HG03432 (cell line): ENCODE measurements around the gene KLHL2.
"Not testable (repeated sequence)": the region's sequence is repeated elsewhere in the genome, so short reads cannot be mapped to it uniquely, and the experiment has no call there.

ENCODE experiments used
- ATAC-seq: cut with Tn5 transposase; IDR thresholded peaks from one replicate; pipeline ENCODE4 v1.9.1; 2021; ENCODE audit warnings: mild to moderate bottlenecking, moderate library complexity; ENCODE audit not compliant: unreplicated experiment

The KLHL2 gene

GRCh38 chr4:165207431-165208220 lies at the start of gene KLHL2:
KLHL2 (plus strand) TSS chr4:165207561; CDS start chr4:165207877, 316 bp downstream.
- peak; percentile 94 for ATAC-seq

- ATAC-seq = no peak
Observed at GRCh38 chr4:165158762-165159161, 48.6 kb upstream of the KLHL2 start.

GRCh38 chr4:165164257-165164656 lies 43.1 kb upstream of the KLHL2 start:
- no peak for ATAC-seq

GRCh38 chr4:165166872-165167271 lies 40.5 kb upstream of the KLHL2 start:
- not testable (repeated sequence) for ATAC-seq

GRCh38 chr4:165167650-165168049 lies 39.7 kb upstream of the KLHL2 start:
- ATAC-seq = no peak

GRCh38 chr4:165170819-165171218 lies 36.5 kb upstream of the KLHL2 start:
- ATAC-seq = no peak

- ATAC-seq = not testable (repeated sequence)
Observed at GRCh38 chr4:165175470-165175869, 31.9 kb upstream of the KLHL2 start.

GRCh38 chr4:165175879-165176278 lies 31.5 kb upstream of the KLHL2 start:
- ATAC-seq = no peak

- ATAC-seq = peak; percentile 79
Observed at GRCh38 chr4:165177725-165178666, 29.4 kb upstream of the KLHL2 start.

GRCh38 chr4:165184220-165184619 lies 23.1 kb upstream of the KLHL2 start:
- no peak for ATAC-seq

- not testable (repeated sequence) for ATAC-seq
Observed at GRCh38 chr4:165184998-165185397, 22.4 kb upstream of the KLHL2 start.

- ATAC-seq = no peak
Observed at GRCh38 chr4:165185448-165185847, 21.9 kb upstream of the KLHL2 start.

- no peak for ATAC-seq
Observed at GRCh38 chr4:165190591-165191347, 16.6 kb upstream of the KLHL2 start.

- no peak for ATAC-seq
Observed at GRCh38 chr4:165191348-165191656, 16.1 kb upstream of the KLHL2 start.

GRCh38 chr4:165191814-165192499 lies 15.4 kb upstream of the KLHL2 start:
- ATAC-seq = no peak

GRCh38 chr4:165192500-165192898 lies 14.9 kb upstream of the KLHL2 start:
- ATAC-seq = no peak

GRCh38 chr4:165192956-165193355 lies 14.4 kb upstream of the KLHL2 start:
- no peak for ATAC-seq

GRCh38 chr4:165194368-165194767 lies 13.0 kb upstream of the KLHL2 start:
- ATAC-seq = no peak

GRCh38 chr4:165198329-165198728 lies 9.0 kb upstream of the KLHL2 start:
- no peak for ATAC-seq

- ATAC-seq = no peak
Observed at GRCh38 chr4:165199286-165199685, 8.1 kb upstream of the KLHL2 start.

- no peak for ATAC-seq
Observed at GRCh38 chr4:165199722-165200121, 7.6 kb upstream of the KLHL2 start.
